B cell (primary cell): ENCODE measurements around the gene AHCY.

ENCODE experiments used
- CTCF ChIP-seq: fragments of 200-600 bp; IDR thresholded peaks from one replicate; pipeline ENCODE4 v1.8.0; 2022; ENCODE audit warnings: antibody characterized with exemption, mild to moderate bottlenecking
- EZH2 ChIP-seq: IDR thresholded peaks from 2 replicates; pipeline ENCODE4 v1.6.1; 2012; ENCODE audit warnings: borderline replicate concordance, low read depth, mild to moderate bottlenecking, moderate library complexity, low read length; ENCODE audit not compliant: insufficient read depth, poor library complexity, severe bottlenecking

DNA sequence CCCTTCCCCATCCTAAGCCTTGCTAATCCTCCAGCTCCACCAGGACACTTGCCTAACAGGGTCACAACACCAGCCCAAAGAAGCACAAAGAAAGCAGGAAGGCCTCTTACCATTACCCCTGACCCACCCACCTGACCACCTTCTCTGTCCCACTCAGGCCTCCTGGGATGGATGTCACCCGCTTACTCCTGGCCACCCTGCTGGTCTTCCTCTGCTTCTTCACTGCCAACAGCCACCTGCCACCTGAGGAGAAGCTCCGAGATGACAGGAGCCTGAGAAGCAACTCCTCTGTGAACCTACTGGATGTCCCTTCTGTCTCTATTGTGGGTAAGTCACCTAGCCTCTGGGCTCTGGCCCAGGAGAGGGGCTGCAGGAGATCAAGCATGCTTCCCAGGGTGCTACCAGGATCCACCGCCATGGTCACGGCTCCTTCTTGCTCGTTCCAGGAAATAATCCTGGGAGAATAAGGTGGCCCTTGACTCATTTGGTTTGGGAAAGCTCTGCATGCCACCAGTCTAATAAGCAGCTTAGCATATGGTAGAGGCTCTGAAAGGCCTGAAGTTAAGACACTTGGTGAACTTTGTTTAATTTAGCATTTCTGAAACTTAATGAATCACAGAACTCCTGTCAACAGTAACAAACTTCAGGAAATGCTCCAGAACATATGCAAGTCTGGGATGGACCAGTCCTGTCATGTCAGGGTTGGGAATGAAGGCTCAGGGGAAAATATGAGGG is 42.8 kb downstream of the AHCY start:
- TF ChIP-seq CTCF (no peak), EZH2 (no peak)
